D341Med (cell line): ENCODE measurements around the gene PPIF.
"Not testable (repeated sequence)": the region's sequence is repeated elsewhere in the genome, so short reads cannot be mapped to it uniquely, and the experiment has no call there.

Experiments
- DNase-seq: peaks from one replicate; pipeline ENCODE4 v3.0.0; 2012; ENCODE audit warnings: low spot score

The PPIF gene

GRCh38 chr10:79331709-79332108 lies 15.6 kb upstream of the PPIF start:
- no peak for DNase-seq

DNA sequence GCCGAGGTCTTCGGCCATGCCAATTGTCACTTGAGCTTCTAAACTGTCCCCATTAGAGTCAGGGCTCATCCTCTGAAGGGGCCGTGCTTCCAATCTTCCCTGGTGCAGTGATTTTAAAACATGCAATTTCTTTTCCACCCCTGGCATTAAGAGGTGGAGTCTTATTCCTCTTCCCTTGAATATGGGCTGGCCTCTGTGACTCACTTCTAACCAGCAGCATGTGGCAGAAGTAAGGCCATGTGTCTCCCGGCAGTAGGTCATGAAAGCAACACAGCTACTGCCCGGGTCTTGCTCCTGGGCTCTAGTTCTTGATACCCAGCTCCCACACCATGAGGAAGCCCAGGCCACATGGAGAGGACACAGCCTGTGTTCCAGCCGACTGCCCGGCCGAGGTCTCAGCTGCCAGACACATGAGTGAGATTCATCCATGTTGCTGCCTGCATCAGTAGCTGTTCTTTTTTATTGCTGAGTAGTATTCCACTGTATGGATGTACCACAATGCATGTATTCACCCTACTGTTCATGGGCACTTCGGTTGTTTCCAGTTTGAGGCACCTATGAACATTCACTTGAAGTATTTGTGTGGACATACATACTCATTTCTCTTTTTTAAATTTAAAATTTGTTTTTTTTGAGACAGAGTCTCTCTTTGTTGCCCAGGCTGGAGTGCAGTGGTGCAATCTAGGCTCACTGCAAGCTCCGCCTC lies 14.5 kb upstream of the PPIF start:
- DNase-seq: not testable (repeated sequence)

GRCh38 chr10:79333513-79333912 lies 13.8 kb upstream of the PPIF start:
- no peak for DNase-seq

DNA sequence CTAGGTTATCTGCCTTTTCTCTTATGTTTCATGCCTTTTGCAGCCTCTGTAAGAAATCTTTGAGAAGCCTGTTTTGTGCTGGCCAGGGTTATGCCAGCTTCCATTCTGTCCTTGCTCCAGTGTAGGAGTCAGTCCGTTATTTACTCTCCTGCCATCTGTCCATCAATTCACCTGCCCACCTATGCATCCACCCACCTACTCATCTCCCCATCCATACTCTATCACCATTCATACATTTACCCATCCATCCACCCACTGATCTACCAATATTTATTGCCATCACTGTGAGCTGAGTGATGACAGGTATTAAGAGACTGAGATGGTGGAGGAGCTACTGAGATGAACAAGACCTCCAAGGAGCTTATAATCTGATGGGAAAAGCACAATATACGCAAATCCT lies 12.7 kb upstream of the PPIF start:
- no peak for DNase-seq

DNA sequence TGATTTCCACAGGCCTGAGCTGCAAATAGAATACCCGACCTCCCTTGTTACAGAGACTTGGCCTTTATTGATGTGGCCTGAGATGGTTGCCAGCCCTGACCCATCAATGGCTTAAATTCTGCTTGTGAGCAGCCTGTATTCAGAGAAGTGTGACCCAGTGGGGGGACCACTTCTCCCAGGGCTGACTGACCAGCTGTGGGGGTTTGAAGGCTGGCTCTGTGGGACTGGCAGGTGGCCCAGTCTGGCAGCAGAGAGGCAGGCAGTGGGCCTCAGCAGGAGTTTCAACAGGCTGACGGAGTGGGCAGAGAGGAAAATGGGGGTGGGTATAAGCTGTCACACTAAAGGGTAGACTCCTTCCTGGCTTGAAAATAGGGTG lies 12.2 kb upstream of the PPIF start:
- no peak for DNase-seq

DNA sequence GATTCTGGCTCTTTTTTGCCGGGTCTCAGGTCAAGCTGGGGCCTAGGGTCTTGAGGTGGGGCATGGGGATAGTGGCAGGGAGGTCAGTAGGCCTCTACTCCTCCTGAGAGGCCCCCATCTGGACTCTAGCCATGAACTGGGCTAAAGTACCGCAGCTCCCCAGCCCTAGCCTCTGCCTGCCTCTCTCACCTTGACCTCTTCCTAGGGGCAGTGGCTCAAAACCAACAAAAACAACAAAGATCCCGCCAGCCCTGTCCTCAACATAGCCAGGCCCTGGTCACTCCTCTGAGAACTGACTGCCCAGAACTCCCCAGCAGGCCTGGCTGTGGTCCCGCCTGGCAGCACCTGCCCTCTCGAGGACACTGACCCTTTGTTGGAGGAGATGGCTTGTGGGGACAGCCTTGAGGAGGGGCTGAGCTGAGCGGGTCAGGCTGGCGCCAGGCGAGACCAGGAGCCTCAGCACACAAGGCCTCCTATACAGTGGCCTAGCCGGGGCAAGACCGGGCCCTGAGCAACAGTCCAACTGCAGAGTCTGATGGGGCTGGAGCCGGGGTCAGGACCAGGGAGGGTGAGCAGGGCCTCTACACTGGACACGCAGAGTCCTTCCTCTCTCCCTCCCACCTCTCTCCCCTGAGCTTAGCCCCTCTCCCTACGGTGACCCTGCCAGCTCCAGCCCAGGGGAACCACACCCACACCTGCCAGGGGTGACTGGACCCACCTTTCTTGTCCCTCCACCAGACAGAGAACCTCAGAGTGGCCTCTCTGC lies 11.6 kb upstream of the PPIF start:
- DNase-seq: no peak

GRCh38 chr10:79336276-79336675 lies 11.0 kb upstream of the PPIF start:
- DNase-seq: no peak

DNA sequence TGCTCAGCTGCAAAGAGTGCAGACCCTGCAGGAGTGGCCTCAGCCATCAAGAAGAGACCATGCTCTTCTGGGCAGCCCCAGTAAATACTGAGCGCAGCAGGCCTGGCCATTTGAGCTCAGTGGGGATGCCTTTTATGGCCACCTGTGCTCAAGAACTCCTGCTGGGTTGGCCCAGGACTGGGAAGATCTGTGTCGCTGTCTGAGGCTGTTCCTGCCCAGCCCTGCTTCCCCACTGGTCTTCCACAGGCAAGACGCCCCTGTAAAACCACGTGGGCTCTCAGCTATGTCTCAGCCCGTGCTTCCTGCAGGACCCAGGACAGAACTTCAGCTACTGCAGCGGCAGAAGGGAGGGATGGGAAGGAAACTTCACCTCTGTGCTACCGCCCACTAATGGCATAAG lies 10.5 kb upstream of the PPIF start:
- no peak for DNase-seq

GRCh38 chr10:79337783-79338469 lies 9.3 kb upstream of the PPIF start:
- not testable (repeated sequence) for DNase-seq

- DNase-seq: no peak
These were observed 8.0 kb upstream of the PPIF start for GRCh38 chr10:79339266-79339665.

DNA sequence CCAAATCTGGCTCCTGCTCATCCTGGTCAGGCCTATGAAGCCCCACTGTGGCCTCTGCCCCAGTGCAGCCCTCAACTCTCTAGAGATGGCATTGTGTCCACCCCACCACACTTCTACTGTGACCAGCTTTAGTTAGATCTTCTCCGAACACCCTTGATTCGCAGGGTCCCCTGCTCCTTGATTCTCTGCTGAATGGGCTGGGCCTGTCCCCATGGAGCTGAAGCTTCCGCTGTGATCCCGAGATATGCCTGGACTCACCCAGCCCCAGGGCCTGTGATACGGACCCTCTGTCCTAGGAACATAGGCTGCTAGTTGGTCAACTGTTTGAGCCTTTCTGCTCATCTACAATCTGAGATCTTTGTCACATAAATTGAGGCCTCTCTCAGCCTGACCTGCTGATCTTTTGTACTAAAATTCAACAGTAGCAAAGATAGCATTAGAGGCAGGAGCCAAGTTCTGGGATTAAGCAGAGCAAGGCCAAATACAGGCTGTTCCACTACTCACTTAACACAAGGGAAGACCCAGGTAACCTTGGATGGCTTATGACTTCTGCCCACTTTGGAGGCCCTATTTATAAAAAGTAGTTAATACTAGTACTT lies 6.5 kb upstream of the PPIF start:
- DNase-seq: no peak

DNA sequence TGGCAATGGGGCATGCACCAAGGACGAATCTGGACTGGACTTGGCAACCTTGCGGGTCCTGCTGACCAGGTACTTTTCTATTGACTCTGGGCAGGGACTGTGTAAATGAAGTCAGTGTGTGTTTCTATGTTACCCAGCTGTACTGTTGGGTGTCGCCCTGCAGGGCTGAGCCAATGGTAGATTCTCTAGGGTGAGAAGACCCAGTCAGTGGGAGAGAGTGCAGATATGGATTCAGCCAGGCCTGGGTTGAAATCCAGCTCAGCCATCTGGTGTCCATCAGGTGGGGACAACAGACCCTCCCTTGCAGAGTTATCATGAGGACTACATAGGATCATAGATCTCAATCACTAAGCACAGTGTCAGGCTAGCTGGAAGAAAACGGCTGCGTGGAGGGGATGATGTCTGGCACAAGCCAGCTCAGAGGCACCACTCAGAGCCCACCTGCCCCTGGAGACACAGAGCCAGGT lies 4.9 kb upstream of the PPIF start:
- DNase-seq: no peak

- no peak for DNase-seq
These were observed 4.3 kb upstream of the PPIF start for GRCh38 chr10:79342811-79343561.

DNA sequence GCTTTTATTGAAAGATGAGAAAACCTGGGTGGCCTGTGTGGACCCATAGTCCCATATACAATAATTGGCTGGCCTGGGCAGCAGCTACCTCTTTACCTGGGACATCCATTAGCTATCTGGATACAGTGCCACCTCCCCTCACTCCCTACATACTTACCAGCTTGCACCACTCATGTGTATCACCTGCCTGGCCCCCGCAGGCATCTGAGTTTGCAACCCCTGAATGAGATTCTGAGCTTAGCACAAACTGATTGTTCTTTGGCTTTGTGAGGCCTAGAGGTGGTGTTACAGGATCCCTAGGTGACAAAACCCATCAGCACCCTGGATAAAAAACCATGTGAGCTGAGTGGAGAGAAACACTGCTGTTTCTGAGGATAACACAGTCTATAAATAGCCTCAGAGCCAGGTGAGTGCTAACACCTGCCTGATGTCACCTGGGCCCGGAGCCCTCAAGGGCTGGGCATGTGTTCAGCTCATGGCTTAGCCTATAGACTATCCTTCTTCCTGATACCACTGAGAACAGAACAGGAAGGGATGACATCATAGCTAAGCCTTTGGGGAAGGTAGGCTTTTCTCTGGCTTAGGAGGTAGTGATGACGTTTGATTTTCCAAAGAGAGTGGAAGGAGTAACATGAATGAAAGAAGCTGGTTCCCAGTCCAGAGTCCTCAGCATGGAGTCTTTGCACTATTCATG lies 2.6 kb upstream of the PPIF start:
- DNase-seq: no peak

GRCh38 chr10:79345241-79346011 lies 1.8 kb upstream of the PPIF start:
- DNase-seq: peak; percentile 4

- DNase-seq: peak; percentile 2
These were observed 1.3 kb upstream of the PPIF start for GRCh38 chr10:79346012-79346340.

DNA sequence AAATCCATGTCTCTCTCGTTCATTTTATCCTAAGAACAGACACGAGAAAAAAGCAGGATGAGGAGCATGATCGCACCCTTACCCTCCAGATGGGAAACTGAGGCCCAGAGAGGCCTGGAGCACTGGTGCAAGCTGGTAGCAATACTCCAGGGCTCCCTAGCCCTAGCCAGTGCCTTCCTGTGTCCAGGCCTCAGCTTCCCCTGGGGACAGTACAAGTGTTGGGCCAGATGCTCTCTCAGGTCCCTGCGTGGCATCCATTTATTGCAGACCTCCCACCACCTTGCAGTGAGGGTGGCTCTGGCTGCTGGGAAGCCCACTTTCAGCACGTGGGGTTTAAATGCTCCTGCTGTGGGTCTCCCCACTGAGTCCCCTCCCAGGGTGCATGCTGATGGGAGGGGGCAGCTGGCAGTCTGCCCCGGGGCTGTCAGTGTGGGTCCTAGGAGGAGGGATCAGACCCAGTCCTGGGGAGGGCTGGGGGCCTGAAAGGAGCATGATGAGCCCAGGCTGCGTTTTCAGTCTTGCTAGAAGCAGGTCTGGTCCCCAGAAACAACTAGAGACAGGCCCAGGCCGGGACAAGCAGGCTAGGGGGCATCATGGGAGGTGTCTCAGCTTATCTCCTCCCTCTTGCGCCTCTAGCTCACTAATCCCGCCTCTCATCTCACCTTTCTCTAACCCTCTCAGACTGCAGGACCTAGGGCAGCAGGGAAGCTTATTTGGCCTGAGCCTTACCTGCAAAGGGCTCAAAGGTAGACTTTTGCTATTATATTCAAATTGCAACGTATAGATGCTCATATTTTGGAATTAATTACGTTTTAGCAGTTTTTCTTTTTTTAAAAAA lies 662 bp upstream of the PPIF start:
- DNase-seq: peak; percentile 37

GRCh38 chr10:79347894-79348639 lies 798 bp downstream of the PPIF start:
- DNase-seq: peak; percentile 62

DNA sequence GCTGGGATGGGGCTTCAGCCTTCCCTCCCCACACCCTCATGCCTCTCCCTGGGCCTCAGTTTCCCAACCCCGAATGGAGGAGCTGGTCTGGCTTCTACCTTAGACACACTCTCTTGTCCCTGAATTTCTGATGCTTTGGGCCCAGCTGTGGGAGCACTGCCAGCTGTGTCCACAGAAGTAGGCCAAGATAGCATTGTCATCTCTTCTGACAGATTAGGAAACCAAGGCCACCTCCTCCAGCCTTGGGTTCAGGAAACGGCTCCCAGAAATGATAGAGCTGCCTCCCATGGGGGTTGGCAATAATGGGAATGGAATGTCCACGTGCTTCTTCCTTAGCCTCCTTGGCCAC lies 1.3 kb downstream of the PPIF start:
- no peak for DNase-seq
